ENCODE measurements around the gene KCNQ5. TPM values are rescaled to one million over a fixed set of nuclear protein-coding genes. Genes with fewer than 3 reads are reported as not detected.

The KCNQ5 gene
- total and polyA plus RNA-seq, 11 donors: 0.06 to 0.18 TPM; not detected in 9

- 79 to 91% (median 82%) methylated on average over 1 of the region's 1 CpG for WGBS, 4 donors
- ATAC-seq: no peak
- TF ChIP-seq, protein P1, sequence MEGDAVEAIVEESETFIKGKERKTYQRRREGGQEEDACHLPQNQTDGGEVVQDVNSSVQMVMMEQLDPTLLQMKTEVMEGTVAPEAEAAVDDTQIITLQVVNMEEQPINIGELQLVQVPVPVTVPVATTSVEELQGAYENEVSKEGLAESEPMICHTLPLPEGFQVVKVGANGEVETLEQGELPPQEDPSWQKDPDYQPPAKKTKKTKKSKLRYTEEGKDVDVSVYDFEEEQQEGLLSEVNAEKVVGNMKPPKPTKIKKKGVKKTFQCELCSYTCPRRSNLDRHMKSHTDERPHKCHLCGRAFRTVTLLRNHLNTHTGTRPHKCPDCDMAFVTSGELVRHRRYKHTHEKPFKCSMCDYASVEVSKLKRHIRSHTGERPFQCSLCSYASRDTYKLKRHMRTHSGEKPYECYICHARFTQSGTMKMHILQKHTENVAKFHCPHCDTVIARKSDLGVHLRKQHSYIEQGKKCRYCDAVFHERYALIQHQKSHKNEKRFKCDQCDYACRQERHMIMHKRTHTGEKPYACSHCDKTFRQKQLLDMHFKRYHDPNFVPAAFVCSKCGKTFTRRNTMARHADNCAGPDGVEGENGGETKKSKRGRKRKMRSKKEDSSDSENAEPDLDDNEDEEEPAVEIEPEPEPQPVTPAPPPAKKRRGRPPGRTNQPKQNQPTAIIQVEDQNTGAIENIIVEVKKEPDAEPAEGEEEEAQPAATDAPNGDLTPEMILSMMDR (IDR thresholded peaks at IDR 0.05): no peak
- TF ChIP-seq POLR2A (IDR thresholded peaks at IDR 0.05): no peak
Observed at GRCh38 chr6:72826037-72826436, 204.2 kb downstream of the KCNQ5 start.

DNA sequence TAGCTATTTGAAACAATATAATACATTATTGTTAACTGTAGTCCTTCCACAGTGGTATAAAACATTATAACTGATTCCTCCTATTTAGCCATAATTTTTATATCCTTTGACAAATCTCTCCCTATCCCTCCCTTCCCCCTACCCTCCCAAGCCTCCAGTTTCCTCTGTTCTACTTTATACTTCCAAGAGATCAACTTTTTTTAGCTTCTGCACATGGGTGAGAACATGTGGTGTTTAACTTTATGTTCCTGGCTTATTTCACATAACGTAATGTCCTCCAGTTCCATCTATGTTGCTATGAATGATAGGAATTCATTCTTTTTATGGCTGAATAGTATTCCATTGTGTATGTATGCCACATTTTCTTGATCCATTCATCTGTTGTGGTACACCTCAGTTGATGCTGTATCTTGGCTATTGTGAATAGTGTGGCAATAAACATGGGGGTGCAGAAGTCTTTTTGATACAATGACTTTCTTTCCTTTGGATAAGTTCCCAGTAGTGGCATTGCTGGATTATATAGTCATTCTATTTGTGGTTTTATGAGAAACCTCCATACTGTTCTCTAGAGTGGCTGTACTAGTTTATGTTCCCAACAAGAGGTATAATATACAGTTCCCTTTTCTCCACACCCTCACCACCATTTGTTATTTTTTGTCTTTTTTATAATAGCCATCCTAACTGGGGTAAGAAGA, 205.0 kb downstream of the KCNQ5 start:
- no peak for ATAC-seq
- DNase-seq: no peak
- no peak for TF ChIP-seq POLR2A (IDR thresholded peaks at IDR 0.05)
- TF ChIP-seq, protein P1 (IDR thresholded peaks at IDR 0.05): no peak
- peaks cover 0 to 6% (median 0%) of the 10 kb centered on the region in 12 donors for H3K9me3 ChIP-seq
- H3K4me3 ChIP-seq: no peak overlapping the region
- no peak overlapping the region for H3K27ac ChIP-seq
- 68 to 86% (median 78%) methylated on average over 1 of the region's 1 CpG for WGBS, 4 donors
- intact Hi-C loops (cut with DNase I): no loop called here
- no peaks in the 10 kb centered on the region for H3K4me1 ChIP-seq
- no peaks in the 10 kb centered on the region for H3K27me3 ChIP-seq
- no peaks in the 10 kb centered on the region for H3K36me3 ChIP-seq

More at GRCh38 chr6:72826037-72826436, 204.2 kb downstream of the KCNQ5 start:
- Histone ChIP-seq H3K27me3 (no peaks in the 10 kb centered on the region), H3K9me3 (peaks cover 0 to 5% (median 0%) of the 10 kb centered on the region in 12 donors), H3K4me3 (no peak overlapping the region), H3K27ac (no peak overlapping the region), H3K4me1 (no peaks in the 10 kb centered on the region), H3K36me3 (no peaks in the 10 kb centered on the region)
- no peak for DNase-seq
- intact Hi-C loops (cut with DNase I): no loop called here

DNA sequence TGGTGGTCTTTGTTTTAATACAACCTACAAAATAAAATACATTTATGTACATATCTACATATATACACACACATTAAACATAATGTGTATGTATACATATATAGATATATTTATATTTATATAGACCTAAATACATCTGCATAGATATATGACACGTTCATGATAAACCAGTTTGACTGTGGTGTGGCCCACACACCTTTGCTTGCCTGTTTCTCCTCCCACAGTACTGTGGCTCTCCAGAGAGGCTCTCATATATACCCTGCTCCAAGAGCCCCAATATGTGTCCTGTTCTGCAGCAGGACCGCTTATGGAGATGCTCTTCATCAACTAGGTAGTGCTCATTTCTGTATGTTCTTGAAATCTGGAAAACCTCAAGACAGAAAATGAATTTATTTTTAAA, 207.0 kb downstream of the KCNQ5 start:
- Histone ChIP-seq H3K9me3 (peaks cover 0 to 6% (median 0%) of the 10 kb centered on the region in 12 donors), H3K27me3 (no peaks in the 10 kb centered on the region), H3K27ac (no peak overlapping the region), H3K36me3 (no peaks in the 10 kb centered on the region), H3K4me3 (no peak overlapping the region), H3K4me1 (peaks cover 0 to 1% (median 0%) of the 10 kb centered on the region in 12 donors)
- DNase-seq (no peak), ATAC-seq (no peak)
- intact Hi-C loops (cut with DNase I): no loop called here
- TF ChIP-seq, protein P1 (IDR thresholded peaks at IDR 0.05): no peak
- TF ChIP-seq POLR2A (IDR thresholded peaks at IDR 0.05): no peak
- 64 to 88% (median 83%) methylated on average over 2 of the region's 2 CpGs for WGBS, 4 donors

- DNase-seq (no peak), ATAC-seq (no peak)
- 43 to 65% (median 54%) methylated on average over 3 of the region's 3 CpGs for WGBS, 4 donors
- Histone ChIP-seq H3K4me1 (peaks cover 0 to 11% (median 0%) of the 10 kb centered on the region in 12 donors), H3K27ac (no peak overlapping the region), H3K27me3 (no peaks in the 10 kb centered on the region), H3K36me3 (no peaks in the 10 kb centered on the region), H3K9me3 (peaks cover 0 to 6% (median 0%) of the 10 kb centered on the region in 12 donors), H3K4me3 (no peak overlapping the region)
- TF ChIP-seq POLR2A (IDR thresholded peaks at IDR 0.05): no peak
- TF ChIP-seq, protein P1 (IDR thresholded peaks at IDR 0.05): no peak
- intact Hi-C loops (cut with DNase I): no loop called here
Observed at GRCh38 chr6:72832271-72832670, 210.4 kb downstream of the KCNQ5 start.
